SK-N-SH (cell line): ENCODE measurements around the gene PCK1. TPM values are rescaled to one million over a fixed set of nuclear protein-coding genes. Genes with fewer than 3 reads are reported as not detected.

Experiments used
- CTCF ChIA-PET: fragments of 300-600, 350-600 bp; formaldehyde crosslinking; extraction: SDS; loops from one replicate; lab custom pipeline; 2021; lab: Yijun Ruan, JAX
- POLR2A ChIA-PET: fragments of 350-600 bp; sonication (Branson Sonifier 250); formaldehyde crosslinking; extraction: SDS; loops from one replicate; lab custom pipeline; 2020; ENCODE audit warnings: antibody characterized with exemption, inconsistent platforms; lab: Yijun Ruan, JAX
- DNase-seq: peaks from one replicate; pipeline ENCODE4 v3.0.0; 2012
- H2AFZ ChIP-seq: fragments of 200-600 bp; sonication (generic); 2 replicates; pipeline ENCODE4 v1.8.1; 2016; ENCODE audit warnings: antibody characterized with exemption, mild to moderate bottlenecking, low read depth
- H3F3A ChIP-seq: fragments of 200-600 bp; sonication (generic); replicated peaks from 2 replicates; pipeline ENCODE3; 2016; ENCODE audit warnings: antibody characterized with exemption, mild to moderate bottlenecking; ENCODE audit not compliant: insufficient read depth
- H3K27ac ChIP-seq, 2 experiments: fragments of 200-500 bp in 1 of 2; fragments of 200-600 bp in 1 of 2; sonication (Bioruptor generic) in 1 of 2; sonication (generic), shearing (Covaris generic) in 1 of 2; 2 replicates each; pipeline versions ENCODE4 v1.5.1 to v1.6.1; 2014 to 2016; ENCODE audit warnings: low read depth in 2 of 2, inconsistent platforms in 1 of 2, low read length in 1 of 2, mild to moderate bottlenecking in 1 of 2, mixed read lengths in 1 of 2
- H3K27me3 ChIP-seq: fragments of 200-600 bp; sonication (generic), shearing (Covaris generic); 2 replicates; pipeline ENCODE4 v1.6.1; 2016; ENCODE audit warnings: mixed run types; ENCODE audit not compliant: insufficient read depth
- H3K36me3 ChIP-seq, 2 experiments: fragments of 200-500 bp in 1 of 2; fragments of 200-600 bp in 1 of 2; sonication (Bioruptor generic) in 1 of 2; sonication (generic) in 1 of 2; replicated peaks in 1 of 2; 2 replicates each; pipeline versions ENCODE3 to v1.5.1; 2014 to 2016; ENCODE audit warnings: low read length in 1 of 2, mild to moderate bottlenecking in 1 of 2; ENCODE audit not compliant: insufficient read depth in 2 of 2, control insufficient read depth in 1 of 2
- H3K4me1 ChIP-seq, 2 experiments: fragments of 200-500 bp in 1 of 2; fragments of 200-600 bp in 1 of 2; sonication (Bioruptor generic) in 1 of 2; sonication (generic), shearing (Covaris generic) in 1 of 2; 2 replicates each; pipeline versions ENCODE4 v1.5.1 to v1.6.1; 2014 to 2016; ENCODE audit warnings: low read depth in 1 of 2, low read length in 1 of 2, mixed run types in 1 of 2; ENCODE audit not compliant: insufficient read depth in 2 of 2, control insufficient read depth in 1 of 2
- H3K4me2 ChIP-seq: fragments of 200-600 bp; sonication (generic), shearing (Covaris generic); 2 replicates; pipeline ENCODE4 v1.6.1; 2017; ENCODE audit warnings: mixed run types
- H3K4me3 ChIP-seq, 2 experiments: fragments of 200-500 bp in 1 of 2; fragments of 200-600 bp in 1 of 2; sonication (Bioruptor generic) in 1 of 2; sonication (generic), shearing (Covaris generic) in 1 of 2; 2 replicates each; pipeline versions ENCODE4 v1.5.1 to v1.8.1; 2014 to 2016; ENCODE audit warnings: low read depth in 2 of 2, inconsistent platforms in 1 of 2, low read length in 1 of 2, mild to moderate bottlenecking in 1 of 2, mixed read lengths in 1 of 2, moderate library complexity in 1 of 2
- H3K79me2 ChIP-seq: fragments of 200-600 bp; sonication (generic); 2 replicates; pipeline ENCODE4 v1.8.1; 2017; ENCODE audit warnings: mild to moderate bottlenecking; ENCODE audit not compliant: insufficient read depth
- H3K9ac ChIP-seq: fragments of 200-600 bp; sonication (generic); 2 replicates; pipeline ENCODE4 v1.6.1; 2017; ENCODE audit warnings: mixed run types
- H3K9me2 ChIP-seq: fragments of 200-600 bp; sonication (generic); 2 replicates; pipeline ENCODE4 v1.6.1; 2017; ENCODE audit warnings: mixed run types
- H3K9me3 ChIP-seq: fragments of 200-600 bp; sonication (generic); 2 replicates; pipeline ENCODE4 v1.6.1; 2017; ENCODE audit warnings: mixed run types, mild to moderate bottlenecking, moderate library complexity
- H4K20me1 ChIP-seq: fragments of 200-600 bp; sonication (generic); 2 replicates; pipeline ENCODE4 v1.6.1; 2017; ENCODE audit warnings: mild to moderate bottlenecking, mixed run types; ENCODE audit not compliant: insufficient read depth
- ELF1 ChIP-seq: IDR thresholded peaks from 2 replicates; pipeline ENCODE4 v1.4.0; 2012
- FOXJ3 ChIP-seq: sonication (generic); formaldehyde crosslinking; IDR thresholded peaks from 2 replicates; pipeline ENCODE4 v1.5.1; 2020; ENCODE audit warnings: mild to moderate bottlenecking, missing genetic modification reagents
- MXI1 ChIP-seq: IDR thresholded peaks from 2 replicates; pipeline ENCODE4 v1.6.1; 2012; ENCODE audit warnings: mild to moderate bottlenecking, low read depth, low read length, improper control_type of control experiment
- NRF1 ChIP-seq: IDR thresholded peaks from 2 replicates; pipeline ENCODE4 v1.6.1; 2012; ENCODE audit warnings: low read depth, mild to moderate bottlenecking, low read length
- RXRA ChIP-seq: IDR thresholded peaks from 2 replicates; pipeline ENCODE4 v1.4.0; 2012; ENCODE audit warnings: low read depth, mild to moderate bottlenecking, borderline replicate concordance
- SMC3 ChIP-seq: IDR thresholded peaks from 2 replicates; pipeline ENCODE4 v1.6.1; 2012; ENCODE audit warnings: low read depth, low read length, improper control_type of control experiment
- TAF1 ChIP-seq: IDR thresholded peaks from 2 replicates; pipeline ENCODE4 v1.6.1; 2012; ENCODE audit warnings: low read depth, mild to moderate bottlenecking, low read length, moderate library complexity, borderline replicate concordance
- WGBS: methylation state at CpG from one replicate; pipeline ENCODE4 v1.1.6; 2017; ENCODE audit warnings: low lambda C conversion rate; 5-methylcytosine and 5-hydroxymethylcytosine counted together
- polyA plus RNA-seq, 3 experiments: library from polyadenylated mRNA; depleted of rRNA; stranded (reverse); fragments of >200 nt; gene quantifications; 2 replicates each; pipeline ENCODE4 v1.2.3, GENCODE V29; 2012
- TF ChIP-seq, protein P1 (sequence below): IDR thresholded peaks from 2 replicates; pipeline ENCODE4 v1.4.0; 2012; ENCODE audit warnings: low read depth, borderline replicate concordance
- TF ChIP-seq, protein P2 (sequence below): fragments of 200-600 bp; sonication (generic); IDR thresholded peaks from 2 replicates; pipeline ENCODE4 v1.6.1; 2017; ENCODE audit warnings: antibody characterized with exemption, mild to moderate bottlenecking, moderate library complexity
- TF ChIP-seq, protein P3 (sequence below): IDR thresholded peaks from 2 replicates; pipeline ENCODE4; 2012
- TF ChIP-seq, protein P4 (sequence below): IDR thresholded peaks from 2 replicates; pipeline ENCODE4 v1.4.0; 2012; ENCODE audit warnings: low read depth

PCK1 gene
- polyA plus RNA-seq, 1 of the 3 experiments (the other 2 are of a cell fraction): not detected

DNA sequence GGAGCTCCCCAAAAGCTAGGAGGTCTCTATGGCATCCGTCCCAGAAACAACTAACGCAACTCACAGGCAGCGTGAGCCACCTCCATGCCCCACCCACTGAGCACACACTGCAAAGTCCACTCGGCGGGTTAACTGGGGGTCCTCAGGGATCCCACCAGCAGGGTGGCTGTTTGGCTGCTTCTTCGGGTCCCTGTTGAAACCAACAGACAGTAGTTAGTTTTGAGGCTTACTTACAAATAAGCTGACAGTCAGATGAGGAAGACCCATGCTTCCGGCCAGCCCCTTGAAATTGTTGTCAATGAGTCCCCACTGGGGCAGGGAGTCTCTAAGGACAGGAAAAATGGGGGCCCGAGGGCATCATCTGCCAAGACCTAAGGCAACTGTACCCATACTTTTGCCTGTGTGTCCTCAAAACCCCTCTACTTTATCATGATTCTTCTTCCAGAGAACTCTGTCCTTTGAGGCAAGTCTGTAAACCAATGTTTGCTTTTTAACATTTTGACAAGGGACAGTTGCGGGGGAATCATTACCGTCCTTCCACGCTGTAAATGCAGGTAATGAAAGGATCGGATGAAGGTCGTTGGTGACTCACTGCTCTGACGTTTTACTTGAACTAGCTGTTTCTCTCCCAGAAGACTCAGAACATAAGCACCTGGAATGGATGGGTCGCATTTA lies 2.2 kb upstream of the PCK1 start:
- no peak for TF ChIP-seq ELF1
- no peak for DNase-seq
- Histone ChIP-seq H3K4me3 (no peak overlapping the region), H3K9me2 (no peaks in the 10 kb centered on the region), H3K36me3 (no peaks in the 10 kb centered on the region), H3K4me2 (no peak overlapping the region), H3K27ac (no peak overlapping the region), H3K4me1 (no peaks in the 10 kb centered on the region), H2AFZ (no peak overlapping the region), H3K9me3 (no peaks in the 10 kb centered on the region), H3K27me3 (peaks cover 34% of the 10 kb centered on the region), H3F3A (no peaks in the 10 kb centered on the region), H4K20me1 (no peaks in the 10 kb centered on the region), H3K9ac (no peak overlapping the region), H3K79me2 (no peaks in the 10 kb centered on the region)
- 21% methylated on average over 15 of the region's 15 CpGs for WGBS
- ChIA-PET CTCF (interaction anchor here (1.0 to 1.4 kb wide), 3 partner anchors 17 to 178 kb away, joined by 3 to 5 read pairs (median 5); no protein-coding TSS in a partner anchor), POLR2A (interaction anchor here (0.5 kb wide), 1 partner anchor 1103 kb away, joined by 3 read pairs; no protein-coding TSS in a partner anchor)

DNA sequence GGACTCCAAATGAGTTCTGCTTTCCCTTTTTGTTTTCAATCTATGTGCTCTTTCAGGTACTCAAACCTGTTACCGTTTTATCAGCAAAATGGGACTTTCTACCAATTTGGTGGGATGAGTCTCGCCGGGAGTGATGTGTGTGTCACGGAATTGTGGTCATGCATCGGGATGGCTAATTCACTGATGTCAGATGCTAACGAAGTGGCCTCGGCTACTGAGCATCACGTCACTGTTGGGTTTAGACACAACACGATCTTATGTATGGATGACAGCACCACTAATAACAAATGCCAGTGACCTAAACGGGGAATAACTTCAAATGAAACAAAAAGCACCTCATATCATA lies 1.6 kb upstream of the PCK1 start:
- H3K4me3 ChIP-seq: no peak overlapping the region
- no peak overlapping the region for H3K27ac ChIP-seq
- ChIA-PET POLR2A (no interaction called here), CTCF (interaction anchor here (1.0 to 1.4 kb wide), 3 partner anchors 17 to 178 kb away, joined by 3 to 5 read pairs (median 5); no protein-coding TSS in a partner anchor)
- no peaks in the 10 kb centered on the region for H3K4me1 ChIP-seq
- DNase-seq: no peak
- H2AFZ ChIP-seq: no peak overlapping the region
- no peaks in the 10 kb centered on the region for H4K20me1 ChIP-seq
- H3K9me3 ChIP-seq: no peaks in the 10 kb centered on the region
- 43% methylated on average over 10 of the region's 10 CpGs for WGBS
- no peaks in the 10 kb centered on the region for H3F3A ChIP-seq
- TF ChIP-seq MXI1 (no peak), RXRA (no peak), SMC3 (no peak), TAF1 (no peak), NRF1 (no peak), ELF1 (no peak), FOXJ3 (CRISPR knock-in tag) (no peak)
- TF ChIP-seq, protein P1, sequence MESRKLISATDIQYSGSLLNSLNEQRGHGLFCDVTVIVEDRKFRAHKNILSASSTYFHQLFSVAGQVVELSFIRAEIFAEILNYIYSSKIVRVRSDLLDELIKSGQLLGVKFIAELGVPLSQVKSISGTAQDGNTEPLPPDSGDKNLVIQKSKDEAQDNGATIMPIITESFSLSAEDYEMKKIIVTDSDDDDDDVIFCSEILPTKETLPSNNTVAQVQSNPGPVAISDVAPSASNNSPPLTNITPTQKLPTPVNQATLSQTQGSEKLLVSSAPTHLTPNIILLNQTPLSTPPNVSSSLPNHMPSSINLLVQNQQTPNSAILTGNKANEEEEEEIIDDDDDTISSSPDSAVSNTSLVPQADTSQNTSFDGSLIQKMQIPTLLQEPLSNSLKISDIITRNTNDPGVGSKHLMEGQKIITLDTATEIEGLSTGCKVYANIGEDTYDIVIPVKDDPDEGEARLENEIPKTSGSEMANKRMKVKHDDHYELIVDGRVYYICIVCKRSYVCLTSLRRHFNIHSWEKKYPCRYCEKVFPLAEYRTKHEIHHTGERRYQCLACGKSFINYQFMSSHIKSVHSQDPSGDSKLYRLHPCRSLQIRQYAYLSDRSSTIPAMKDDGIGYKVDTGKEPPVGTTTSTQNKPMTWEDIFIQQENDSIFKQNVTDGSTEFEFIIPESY: no peak
- TF ChIP-seq, protein P2, sequence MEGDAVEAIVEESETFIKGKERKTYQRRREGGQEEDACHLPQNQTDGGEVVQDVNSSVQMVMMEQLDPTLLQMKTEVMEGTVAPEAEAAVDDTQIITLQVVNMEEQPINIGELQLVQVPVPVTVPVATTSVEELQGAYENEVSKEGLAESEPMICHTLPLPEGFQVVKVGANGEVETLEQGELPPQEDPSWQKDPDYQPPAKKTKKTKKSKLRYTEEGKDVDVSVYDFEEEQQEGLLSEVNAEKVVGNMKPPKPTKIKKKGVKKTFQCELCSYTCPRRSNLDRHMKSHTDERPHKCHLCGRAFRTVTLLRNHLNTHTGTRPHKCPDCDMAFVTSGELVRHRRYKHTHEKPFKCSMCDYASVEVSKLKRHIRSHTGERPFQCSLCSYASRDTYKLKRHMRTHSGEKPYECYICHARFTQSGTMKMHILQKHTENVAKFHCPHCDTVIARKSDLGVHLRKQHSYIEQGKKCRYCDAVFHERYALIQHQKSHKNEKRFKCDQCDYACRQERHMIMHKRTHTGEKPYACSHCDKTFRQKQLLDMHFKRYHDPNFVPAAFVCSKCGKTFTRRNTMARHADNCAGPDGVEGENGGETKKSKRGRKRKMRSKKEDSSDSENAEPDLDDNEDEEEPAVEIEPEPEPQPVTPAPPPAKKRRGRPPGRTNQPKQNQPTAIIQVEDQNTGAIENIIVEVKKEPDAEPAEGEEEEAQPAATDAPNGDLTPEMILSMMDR: no peak
- TF ChIP-seq, protein P3, sequence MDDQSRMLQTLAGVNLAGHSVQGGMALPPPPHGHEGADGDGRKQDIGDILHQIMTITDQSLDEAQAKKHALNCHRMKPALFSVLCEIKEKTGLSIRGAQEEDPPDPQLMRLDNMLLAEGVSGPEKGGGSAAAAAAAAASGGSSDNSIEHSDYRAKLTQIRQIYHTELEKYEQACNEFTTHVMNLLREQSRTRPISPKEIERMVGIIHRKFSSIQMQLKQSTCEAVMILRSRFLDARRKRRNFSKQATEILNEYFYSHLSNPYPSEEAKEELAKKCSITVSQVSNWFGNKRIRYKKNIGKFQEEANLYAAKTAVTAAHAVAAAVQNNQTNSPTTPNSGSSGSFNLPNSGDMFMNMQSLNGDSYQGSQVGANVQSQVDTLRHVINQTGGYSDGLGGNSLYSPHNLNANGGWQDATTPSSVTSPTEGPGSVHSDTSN: no peak
- TF ChIP-seq, protein P4, sequence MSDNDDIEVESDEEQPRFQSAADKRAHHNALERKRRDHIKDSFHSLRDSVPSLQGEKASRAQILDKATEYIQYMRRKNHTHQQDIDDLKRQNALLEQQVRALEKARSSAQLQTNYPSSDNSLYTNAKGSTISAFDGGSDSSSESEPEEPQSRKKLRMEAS: no peak
- H3K9me2 ChIP-seq: no peaks in the 10 kb centered on the region
- H3K9ac ChIP-seq: no peak overlapping the region
- H3K79me2 ChIP-seq: no peaks in the 10 kb centered on the region
- no peaks in the 10 kb centered on the region for H3K36me3 ChIP-seq
- no peak overlapping the region for H3K4me2 ChIP-seq
- H3K27me3 ChIP-seq: peaks cover 34% of the 10 kb centered on the region
